Subcutaneous abdominal adipose tissue (tissue), 5 donors: ENCODE results near the gene PRDM12.

Experiments used
- H3K27ac ChIP-seq: one replicate; pipeline ENCODE4 v1.7.0; 2013; ENCODE audit warnings: low read depth, mild to moderate bottlenecking, inconsistent platforms, low read length, moderate library complexity
- H3K27me3 ChIP-seq, 5 donors: one replicate each; pipeline ENCODE4 v1.7.0; 2013; ENCODE audit warnings: low read length in 5 of 5, inconsistent platforms in 1 of 5; ENCODE audit not compliant: control insufficient read depth in 5 of 5, insufficient read depth in 4 of 5
- H3K36me3 ChIP-seq, 5 donors: one replicate each; pipeline ENCODE4 v1.7.0; 2013; ENCODE audit warnings: low read length in 5 of 5; ENCODE audit not compliant: control insufficient read depth in 5 of 5, insufficient read depth in 5 of 5
- H3K4me1 ChIP-seq, 5 donors: one replicate each; pipeline ENCODE4 v1.7.0; 2013; ENCODE audit warnings: low read length in 5 of 5, mild to moderate bottlenecking in 3 of 5, moderate library complexity in 1 of 5; ENCODE audit not compliant: control insufficient read depth in 5 of 5, insufficient read depth in 5 of 5
- H3K4me3 ChIP-seq, 5 donors: one replicate each; pipeline ENCODE4 v1.7.0; 2013; ENCODE audit warnings: low read length in 5 of 5, low read depth in 1 of 5
- H3K9ac ChIP-seq, 5 donors: one replicate each; pipeline ENCODE4 v1.7.0; 2013; ENCODE audit warnings: low read length in 5 of 5, mild to moderate bottlenecking in 4 of 5, moderate library complexity in 3 of 5
- H3K9me3 ChIP-seq, 5 donors: one replicate each; pipeline ENCODE4 v1.7.0; 2013; ENCODE audit warnings: low read length in 5 of 5; ENCODE audit not compliant: control insufficient read depth in 5 of 5
- donor health status: healthy.
- donor health status: healthy.
- donor health status: healthy.
- donor health status: healthy.
- donor health status: healthy.

Gene PRDM12

GRCh38 chr9:130635721-130636647 lies 28.4 kb upstream of the PRDM12 start:
- Histone ChIP-seq H3K9me3 (no peaks in the 10 kb centered on the region), H3K4me3 (no peak overlapping the region), H3K27ac (no peak overlapping the region), H3K9ac (no peak overlapping the region), H3K36me3 (peaks cover 5 to 74% (median 71%) of the 10 kb centered on the region in 5 donors), H3K4me1 (no peaks in the 10 kb centered on the region), H3K27me3 (no peaks in the 10 kb centered on the region)

- Histone ChIP-seq H3K4me3 (no peak overlapping the region), H3K27ac (no peak overlapping the region), H3K36me3 (peaks cover 5 to 68% (median 65%) of the 10 kb centered on the region in 5 donors), H3K9ac (no peak overlapping the region), H3K9me3 (no peaks in the 10 kb centered on the region), H3K4me1 (no peaks in the 10 kb centered on the region), H3K27me3 (no peaks in the 10 kb centered on the region)
Observed at GRCh38 chr9:130636648-130637020, 27.8 kb upstream of the PRDM12 start.

DNA sequence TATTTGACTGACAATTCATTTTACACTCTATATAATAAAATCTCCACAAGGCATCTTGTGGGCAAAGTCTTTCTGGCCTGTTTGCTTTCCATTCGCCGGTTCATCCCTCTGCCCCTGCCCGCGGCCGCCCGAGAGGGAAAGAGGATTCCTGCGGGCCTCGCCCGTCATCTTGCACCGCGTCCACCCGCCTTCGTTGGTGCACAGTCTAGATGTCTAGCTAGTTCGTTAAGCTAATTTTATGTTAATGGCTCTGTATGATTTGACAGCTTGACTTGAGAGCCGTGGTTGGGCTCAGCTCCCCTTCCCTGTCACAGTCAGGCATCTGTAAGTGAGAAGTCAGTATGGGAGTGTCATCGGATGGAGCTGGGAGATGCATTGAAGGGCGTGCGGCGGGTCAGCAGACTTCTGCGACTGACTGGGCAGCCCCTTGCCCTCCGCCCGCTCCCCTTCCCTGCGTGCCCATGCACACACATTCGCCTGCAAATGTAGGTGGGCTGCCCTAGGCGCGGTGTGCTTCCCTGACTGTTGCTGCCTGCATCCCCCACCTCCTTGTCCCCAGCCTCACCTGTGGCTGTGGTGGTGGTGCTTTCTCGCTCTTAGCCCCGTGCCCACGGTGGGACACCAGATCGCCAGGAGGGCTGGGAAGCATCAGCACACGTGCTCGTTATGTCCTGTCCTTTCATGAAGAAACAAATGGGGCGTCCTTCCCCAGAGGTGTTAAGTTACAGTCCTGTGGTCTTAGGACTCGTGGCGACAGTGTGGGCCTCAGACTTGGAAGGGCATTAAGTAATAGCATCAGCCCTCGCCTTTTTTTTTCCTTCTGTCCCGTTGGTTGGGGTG lies 25.9 kb upstream of the PRDM12 start:
- no peaks in the 10 kb centered on the region for H3K4me1 ChIP-seq
- H3K9me3 ChIP-seq, result peaks cover 0 to 4% (median 0%) of the 10 kb centered on the region in 5 donors
- H3K4me3 ChIP-seq, result no peak overlapping the region
- no peaks in the 10 kb centered on the region for H3K27me3 ChIP-seq
- H3K27ac ChIP-seq, result no peak overlapping the region
- no peak overlapping the region for H3K9ac ChIP-seq
- H3K36me3 ChIP-seq, result peaks cover 5 to 49% (median 46%) of the 10 kb centered on the region in 5 donors

- H3K27ac ChIP-seq, result no peak overlapping the region
- no peak overlapping the region for H3K9ac ChIP-seq
- no peaks in the 10 kb centered on the region for H3K4me1 ChIP-seq
- no peak overlapping the region for H3K4me3 ChIP-seq
- H3K27me3 ChIP-seq, result no peaks in the 10 kb centered on the region
- peaks cover 0 to 4% (median 0%) of the 10 kb centered on the region in 5 donors for H3K9me3 ChIP-seq
- H3K36me3 ChIP-seq, result peaks cover 5 to 42% (median 38%) of the 10 kb centered on the region in 5 donors
Observed at GRCh38 chr9:130639124-130639765, 25.1 kb upstream of the PRDM12 start.

- no peaks in the 10 kb centered on the region for H3K4me1 ChIP-seq
- no peak overlapping the region for H3K4me3 ChIP-seq
- no peak overlapping the region for H3K27ac ChIP-seq
- peaks cover 0 to 4% (median 0%) of the 10 kb centered on the region in 5 donors for H3K9me3 ChIP-seq
- H3K9ac ChIP-seq, result no peak overlapping the region
- H3K36me3 ChIP-seq, result peaks cover 5 to 34% (median 31%) of the 10 kb centered on the region in 5 donors
- no peaks in the 10 kb centered on the region for H3K27me3 ChIP-seq
Observed at GRCh38 chr9:130639866-130640555, 24.4 kb upstream of the PRDM12 start.

DNA sequence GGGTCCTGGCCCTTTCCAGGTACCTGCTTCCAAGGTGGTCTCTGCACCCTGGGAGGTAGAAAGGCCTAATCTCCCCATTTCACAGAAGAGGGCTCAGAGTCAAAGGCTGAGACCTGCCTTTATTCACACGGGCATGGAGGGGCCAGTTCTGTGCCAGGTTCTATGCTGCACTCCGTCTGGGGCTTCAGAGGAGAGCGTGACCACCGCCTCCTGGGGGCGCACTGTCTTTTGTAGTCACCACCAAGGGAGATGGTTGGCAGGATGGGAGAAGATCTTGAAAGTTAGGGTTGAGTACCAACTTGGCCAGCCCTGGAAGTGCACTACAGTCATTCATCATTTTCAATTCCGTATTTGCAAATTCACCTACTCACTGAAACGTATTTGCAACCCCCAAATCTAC lies 23.7 kb upstream of the PRDM12 start:
- H3K36me3 ChIP-seq, result peaks cover 5 to 27% (median 24%) of the 10 kb centered on the region in 5 donors
- H3K27ac ChIP-seq, result no peak overlapping the region
- no peaks in the 10 kb centered on the region for H3K4me1 ChIP-seq
- no peak overlapping the region for H3K4me3 ChIP-seq
- peaks cover 0 to 4% (median 0%) of the 10 kb centered on the region in 5 donors for H3K9me3 ChIP-seq
- no peaks in the 10 kb centered on the region for H3K27me3 ChIP-seq
- no peak overlapping the region for H3K9ac ChIP-seq

DNA sequence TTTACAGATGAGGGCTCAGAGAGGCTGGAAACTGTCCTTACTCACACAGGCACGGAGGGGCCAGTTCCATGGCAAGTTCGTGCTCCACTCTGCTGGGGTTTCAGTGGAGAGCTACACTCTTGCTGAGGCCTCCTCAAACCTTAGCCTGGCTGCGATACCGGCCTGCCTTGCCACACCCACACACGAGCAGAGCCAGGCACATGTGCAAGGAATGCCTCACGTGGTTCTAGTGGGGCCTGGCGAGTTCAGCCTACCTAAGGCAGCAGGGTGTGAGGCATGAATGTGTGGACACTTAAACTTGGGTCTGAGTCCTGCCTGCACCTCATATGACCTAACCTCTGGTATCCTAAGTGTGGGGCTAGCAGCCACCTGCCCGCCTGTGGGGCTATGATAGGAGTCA lies 21.5 kb upstream of the PRDM12 start:
- Histone ChIP-seq H3K27ac (no peak overlapping the region), H3K9me3 (peaks cover 0 to 5% (median 2%) of the 10 kb centered on the region in 5 donors), H3K4me1 (no peaks in the 10 kb centered on the region), H3K4me3 (no peak overlapping the region), H3K36me3 (peaks cover 0 to 11% (median 9%) of the 10 kb centered on the region in 5 donors), H3K27me3 (no peaks in the 10 kb centered on the region), H3K9ac (no peak overlapping the region)

DNA sequence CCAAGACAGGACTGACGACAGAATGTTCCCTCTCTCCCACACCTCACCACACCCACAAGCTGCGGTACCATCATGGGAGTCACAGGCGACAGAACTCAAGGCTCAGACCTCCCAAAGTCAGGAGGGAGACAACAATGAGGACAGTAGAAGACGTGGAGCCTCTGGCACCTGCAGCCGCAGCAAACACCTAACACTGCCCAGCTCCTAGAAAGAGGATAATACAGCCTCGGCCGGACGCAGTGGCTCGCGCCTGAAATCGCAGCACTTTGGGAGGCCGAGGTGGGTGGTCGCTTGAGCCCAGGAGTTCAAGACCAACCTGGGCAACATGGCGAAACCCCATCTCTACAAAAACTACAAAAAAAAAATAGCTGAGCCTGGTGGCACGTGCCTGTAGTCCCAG lies 13.2 kb upstream of the PRDM12 start:
- Histone ChIP-seq H3K27ac (no peak overlapping the region), H3K4me3 (no peak overlapping the region), H3K27me3 (peaks cover 0 to 13% (median 12%) of the 10 kb centered on the region in 5 donors)

GRCh38 chr9:130651752-130652151 lies 12.6 kb upstream of the PRDM12 start:
- Histone ChIP-seq H3K27ac (no peak overlapping the region), H3K4me3 (no peak overlapping the region), H3K4me1 (no peaks in the 10 kb centered on the region), H3K9me3 (peaks cover 0 to 4% (median 0%) of the 10 kb centered on the region in 5 donors), H3K36me3 (no peaks in the 10 kb centered on the region), H3K9ac (no peak overlapping the region), H3K27me3 (peaks cover under 1 to 19% (median 15%) of the 10 kb centered on the region in 5 donors)

More for the DNA sequence above, 13.2 kb upstream of the PRDM12 start:
- no peaks in the 10 kb centered on the region for H3K4me1 ChIP-seq
- no peaks in the 10 kb centered on the region for H3K36me3 ChIP-seq
- H3K9me3 ChIP-seq, result peaks cover 0 to 3% (median 0%) of the 10 kb centered on the region in 5 donors
- H3K9ac ChIP-seq, result no peak overlapping the region
